HG03135 (cell line): ENCODE results near the gene NELL2.

Source experiments
- ATAC-seq: cut with Tn5 transposase; IDR thresholded peaks from one replicate; pipeline ENCODE4 v1.9.1; 2021; ENCODE audit warnings: mild to moderate bottlenecking, moderate library complexity; ENCODE audit not compliant: unreplicated experiment

Gene NELL2

GRCh38 chr12:44627387-44628166 is 248.5 kb downstream of the NELL2 start:
- ATAC-seq, result no peak

DNA sequence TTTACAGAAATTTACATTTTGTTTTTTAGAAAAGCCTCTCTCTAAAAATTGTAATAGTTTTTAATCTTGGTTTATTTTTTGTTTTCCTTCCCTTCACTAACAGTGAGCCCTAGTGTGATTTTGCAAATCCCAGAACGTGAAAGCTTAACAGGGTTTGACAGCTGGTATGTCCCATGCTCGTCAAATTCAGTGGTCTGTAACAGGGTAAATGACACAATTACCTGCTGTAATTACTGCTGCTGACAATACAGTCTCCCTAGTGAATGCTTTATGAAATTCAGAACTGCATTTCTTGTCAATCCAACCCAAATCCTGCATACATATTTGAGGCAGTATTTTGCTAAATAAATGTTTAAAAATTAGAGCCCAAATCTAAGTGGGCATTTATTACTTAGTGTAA is 249.2 kb downstream of the NELL2 start:
- no peak for ATAC-seq

DNA sequence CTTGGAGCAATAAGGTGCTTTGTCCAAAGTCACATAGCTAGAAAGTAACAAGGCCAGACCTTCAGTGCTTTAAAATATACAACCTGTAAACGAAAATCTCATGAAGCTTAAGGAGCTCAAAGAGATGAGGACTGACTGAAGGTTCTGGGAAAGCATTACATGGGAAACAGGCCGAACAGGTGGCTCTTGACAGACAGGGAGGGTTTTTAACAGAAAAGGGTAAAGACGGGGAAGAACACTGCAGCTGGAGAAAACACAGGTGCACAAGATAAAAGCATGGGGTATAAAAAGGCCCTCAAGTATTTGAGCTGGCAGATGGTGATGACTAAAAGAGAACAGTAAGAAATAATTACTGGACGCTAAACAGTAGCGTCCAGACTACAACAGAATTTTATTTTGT is 257.2 kb downstream of the NELL2 start:
- no peak for ATAC-seq

- no peak for ATAC-seq
These were observed 259.7 kb downstream of the NELL2 start for GRCh38 chr12:44616402-44616801.

GRCh38 chr12:44611538-44611937 is 264.6 kb downstream of the NELL2 start:
- ATAC-seq, result no peak

- no peak for ATAC-seq
These were observed 272.4 kb downstream of the NELL2 start for GRCh38 chr12:44603701-44604100.

DNA sequence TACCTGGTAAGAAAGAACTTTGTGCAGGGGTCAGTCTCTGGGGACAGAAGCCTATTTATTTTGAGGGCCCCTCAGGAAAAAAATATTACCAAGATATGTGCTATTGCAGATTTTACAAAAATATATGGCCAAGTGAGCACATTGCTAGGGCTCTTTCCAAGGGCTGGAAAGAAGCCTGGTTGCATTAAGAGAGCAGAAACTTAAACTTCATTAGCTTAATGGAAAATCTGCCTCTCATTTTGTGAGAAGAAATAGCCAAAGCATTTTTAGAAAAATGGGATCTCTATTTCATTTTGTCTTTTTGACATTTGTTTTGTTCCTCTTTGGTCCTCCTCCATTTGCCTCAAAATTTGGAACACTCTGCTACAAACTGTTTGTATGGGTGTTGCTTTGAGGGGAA is 283.5 kb downstream of the NELL2 start:
- ATAC-seq, result no peak

GRCh38 chr12:44589697-44590096 is 286.4 kb downstream of the NELL2 start:
- no peak for ATAC-seq

GRCh38 chr12:44588651-44589050 is 287.5 kb downstream of the NELL2 start:
- ATAC-seq, result no peak

GRCh38 chr12:44584625-44585024 is 291.5 kb downstream of the NELL2 start:
- no peak for ATAC-seq

- no peak for ATAC-seq
These were observed 293.6 kb downstream of the NELL2 start for GRCh38 chr12:44582521-44582920.

- no peak for ATAC-seq
These were observed 294.4 kb downstream of the NELL2 start for GRCh38 chr12:44581642-44582242.

DNA sequence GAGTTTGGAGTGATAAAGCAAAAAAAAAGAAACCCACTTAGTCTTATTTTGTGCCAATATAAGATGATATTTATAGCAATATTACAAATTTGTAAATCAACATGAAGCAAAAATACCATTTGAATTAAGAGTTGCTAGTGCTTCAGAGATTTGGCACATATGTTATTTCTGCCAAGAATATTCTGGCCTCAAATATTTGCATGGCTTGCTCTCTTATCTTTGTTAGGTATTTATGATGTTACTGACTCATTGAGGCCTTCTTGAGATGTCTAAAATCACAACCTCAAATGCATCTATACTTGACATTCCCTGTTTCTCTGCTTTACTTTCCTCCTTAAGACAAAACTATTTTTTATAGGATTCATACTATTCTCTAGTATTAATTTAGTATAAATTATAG is 301.5 kb downstream of the NELL2 start:
- no peak for ATAC-seq

DNA sequence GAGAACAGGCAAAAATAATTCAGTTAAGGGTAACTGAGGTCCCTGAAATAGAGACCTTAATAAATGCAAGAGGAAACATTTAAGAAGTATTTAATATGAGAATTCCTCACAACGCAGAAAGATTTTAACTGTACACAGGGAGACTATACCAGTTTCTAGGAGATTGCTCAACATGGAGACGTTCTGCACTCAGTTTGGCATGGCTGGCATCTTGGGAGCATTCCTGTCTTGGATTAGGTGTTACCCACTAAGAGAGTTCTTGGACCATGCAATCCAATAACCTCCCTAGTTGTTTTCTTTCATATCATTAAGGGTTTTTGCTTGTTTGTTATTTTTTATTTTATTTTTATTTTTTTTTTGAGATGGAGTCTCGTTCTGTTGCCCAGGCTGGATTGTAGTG is 302.4 kb downstream of the NELL2 start:
- no peak for ATAC-seq

- ATAC-seq, result no peak
These were observed 305.0 kb downstream of the NELL2 start for GRCh38 chr12:44571006-44571550.

DNA sequence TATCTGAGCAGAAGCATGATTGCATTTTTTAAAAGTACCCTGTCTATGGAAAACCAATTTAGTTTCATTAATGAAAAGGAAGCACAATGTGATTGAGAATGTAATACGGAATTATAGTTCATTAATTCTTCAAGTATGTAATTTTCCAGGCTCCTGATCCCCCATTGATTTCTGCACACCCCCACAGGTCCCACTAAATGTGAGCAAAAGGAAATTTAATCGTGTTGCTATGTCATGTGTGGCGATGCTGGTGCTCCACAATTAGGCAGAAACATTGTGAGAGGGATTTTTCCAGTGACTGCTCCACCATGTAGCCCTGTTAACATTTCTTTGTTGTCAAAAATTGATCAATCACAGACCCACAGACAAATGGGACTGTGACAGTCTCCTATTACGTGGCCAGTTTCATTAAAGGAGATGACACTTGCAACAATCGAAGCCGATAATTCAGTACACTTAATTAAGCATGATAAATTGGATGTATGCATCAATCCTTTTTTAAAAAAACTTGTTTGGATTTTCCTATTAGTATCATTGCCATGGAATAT is 306.0 kb downstream of the NELL2 start:
- no peak for ATAC-seq

- ATAC-seq, result no peak
These were observed 311.0 kb downstream of the NELL2 start for GRCh38 chr12:44565163-44565562.

GRCh38 chr12:44563486-44563885 is 312.6 kb downstream of the NELL2 start:
- no peak for ATAC-seq

- no peak for ATAC-seq
These were observed 317.6 kb downstream of the NELL2 start for GRCh38 chr12:44558340-44559100.

- no peak for ATAC-seq
These were observed 320.7 kb downstream of the NELL2 start for GRCh38 chr12:44555454-44555853.

- no peak for ATAC-seq
These were observed 324.5 kb downstream of the NELL2 start for GRCh38 chr12:44551631-44552030.
